ENCODE results near the gene TBC1D14.

Gene TBC1D14

GRCh38 chr4:6875431-6875831, 34.2 kb upstream of the TBC1D14 start:
- TF ChIP-seq CTCF (IDR thresholded peaks at IDR 0.05; ENCODE audit: borderline replicate concordance, control extremely low read depth, extremely low read depth, insufficient read depth, missing control alignments), result no peak
- DNase-seq (ENCODE audit: low spot score), result no peak
- in situ Hi-C loops (cut with MboI; ENCODE audit: low sequenced_read_pairs, unreplicated experiment), result loop anchor here (25.0 kb wide), 1 partner anchor 163 kb away; the partner anchor contains the start of genes BLOC1S4 and MRFAP1L1

- TF ChIP-seq CTCF (IDR thresholded peaks at IDR 0.05; ENCODE audit: borderline replicate concordance, control extremely low read depth, extremely low read depth, insufficient read depth, missing control alignments), result no peak
- in situ Hi-C loops (cut with MboI; ENCODE audit: low sequenced_read_pairs, unreplicated experiment), result loop anchor here (25.0 kb wide), 1 partner anchor 164 kb away; the partner anchor contains the start of genes BLOC1S4 and MRFAP1L1
- no peak for DNase-seq (ENCODE audit: low spot score)
Observed at GRCh38 chr4:6876440-6876839, 33.2 kb upstream of the TBC1D14 start.

- in situ Hi-C loops (cut with MboI; ENCODE audit: low sequenced_read_pairs, unreplicated experiment), result loop anchor here (25.0 kb wide), 1 partner anchor 165 kb away; the partner anchor contains the start of genes BLOC1S4 and MRFAP1L1
- DNase-seq (ENCODE audit: low spot score), result no peak
Observed at GRCh38 chr4:6877067-6877466, 32.6 kb upstream of the TBC1D14 start.

GRCh38 chr4:6878451-6879059, 31.1 kb upstream of the TBC1D14 start:
- in situ Hi-C loops (cut with MboI; ENCODE audit: low sequenced_read_pairs, unreplicated experiment), result loop anchor here (25.0 kb wide), 1 partner anchor 166 kb away; the partner anchor contains the start of genes BLOC1S4 and MRFAP1L1
- no peak for DNase-seq (ENCODE audit: low spot score)
- no peak for TF ChIP-seq CTCF (IDR thresholded peaks at IDR 0.05; ENCODE audit: borderline replicate concordance, control extremely low read depth, extremely low read depth, insufficient read depth, missing control alignments)

More at GRCh38 chr4:6877067-6877466, 32.6 kb upstream of the TBC1D14 start:
- no peak for TF ChIP-seq CTCF (IDR thresholded peaks at IDR 0.05; ENCODE audit: borderline replicate concordance, control extremely low read depth, extremely low read depth, insufficient read depth, missing control alignments)

GRCh38 chr4:6880691-6881090, 28.9 kb upstream of the TBC1D14 start:
- in situ Hi-C loops (cut with MboI; ENCODE audit: low sequenced_read_pairs, unreplicated experiment), result loop anchor here (25.0 kb wide), 1 partner anchor 168 kb away; the partner anchor contains the start of genes BLOC1S4 and MRFAP1L1
- no peak for TF ChIP-seq CTCF (IDR thresholded peaks at IDR 0.05; ENCODE audit: borderline replicate concordance, control extremely low read depth, extremely low read depth, insufficient read depth, missing control alignments)
- DNase-seq (ENCODE audit: low spot score), result no peak

- TF ChIP-seq CTCF (IDR thresholded peaks at IDR 0.05; ENCODE audit: borderline replicate concordance, control extremely low read depth, extremely low read depth, insufficient read depth, missing control alignments), result no peak
- no peak for DNase-seq (ENCODE audit: low spot score)
- in situ Hi-C loops (cut with MboI; ENCODE audit: low sequenced_read_pairs, unreplicated experiment), result loop anchor here (25.0 kb wide), 1 partner anchor 170 kb away; the partner anchor contains the start of genes BLOC1S4 and MRFAP1L1
Observed at GRCh38 chr4:6881908-6882307, 27.7 kb upstream of the TBC1D14 start.
